ENCODE measurements around the gene ZBTB26.

- peak; percentile 61; the same call in 1 of the 2 replicates for TF ChIP-seq ETV6 (CRISPR knock-in tag; IDR thresholded peaks at IDR 0.05)
- no peak; the same call in 1 of the 2 replicates for TF ChIP-seq KAT7 (CRISPR knock-in tag; IDR thresholded peaks at IDR 0.05; ENCODE audit: borderline replicate concordance)
- no peak for TF ChIP-seq AFF4 (CRISPR knock-in tag; IDR thresholded peaks at IDR 0.05; ENCODE audit: borderline replicate concordance)
- TF ChIP-seq CTCF (IDR thresholded peaks at IDR 0.05), result no peak
- no peak for TF ChIP-seq ZNF532 (CRISPR knock-in tag; IDR thresholded peaks at IDR 0.05; ENCODE audit: borderline replicate concordance)
- no peak for TF ChIP-seq NFE2L1 (CRISPR knock-in tag; IDR thresholded peaks at IDR 0.05)
- TF ChIP-seq RORB (CRISPR knock-in tag; IDR thresholded peaks at IDR 0.05), result no peak
- no peak for TF ChIP-seq ZNF138 (CRISPR knock-in tag; conservative IDR thresholded peaks at IDR 0.05)
- no peak for TF ChIP-seq JUN (CRISPR knock-in tag; IDR thresholded peaks at IDR 0.05)
- TF ChIP-seq FOXK1 (CRISPR knock-in tag; IDR thresholded peaks at IDR 0.05), result no peak
Measured at GRCh38 chr9:122940749-122941581, 9.7 kb upstream of the ZBTB26 start, which contains the start of gene RABGAP1.

Data from WTC11 (cell line).